Naive thymus-derived CD8-positive, alpha-beta T cell (primary cell): ENCODE data around the gene FADS2. TPM values are rescaled to one million over a fixed set of nuclear protein-coding genes. Genes with fewer than 3 reads are reported as not detected.

Experiments
- ATAC-seq, 2 donors: fragments of 150-1000 bp; cut with Tn5 transposase in 1 of 2; sonication (Bioruptor Pico), chemical (Tn5 transposase) in 1 of 2; 1 replicate in 1 of 2; 2 replicates in 1 of 2; pipeline ENCODE4 v1.10.0; 2021; ENCODE audit warnings: mild to moderate bottlenecking in 2 of 2, moderate library complexity in 2 of 2
- POLR2A ChIA-PET: fragments of 350-600 bp; sonication (Branson Sonifier 250); formaldehyde crosslinking; loops from one replicate; lab custom pipeline; 2021; ENCODE audit warnings: antibody characterized with exemption; lab: Charles Lee
- DNase-seq, 10 donors: peaks; one replicate each; pipeline versions ENCODE4 v3.0.0 to v3.0.0-alpha.2; 2020 to 2022
- H3K27ac Mint-ChIP-seq, 10 donors: one replicate each; pipeline ENCODE4 v1.8.0; 2020 to 2022; ENCODE audit warnings: mild to moderate bottlenecking in 10 of 10, mixed read lengths in 10 of 10, moderate library complexity in 4 of 10, inconsistent platforms in 1 of 10
- H3K27me3 Mint-ChIP-seq, 5 donors: one replicate each; pipeline ENCODE4 v1.8.0; 2021 to 2022; ENCODE audit warnings: mixed read lengths in 5 of 5
- H3K36me3 Mint-ChIP-seq, 3 donors: one replicate each; pipeline ENCODE4 v1.8.0; 2020 to 2022; ENCODE audit warnings: mixed read lengths in 3 of 3, mild to moderate bottlenecking in 2 of 3, inconsistent platforms in 1 of 3
- H3K4me1 Mint-ChIP-seq, 4 donors: one replicate each; pipeline ENCODE4 v1.8.0; 2021 to 2022; ENCODE audit warnings: mixed read lengths in 4 of 4
- H3K4me3 Mint-ChIP-seq, 10 donors: one replicate each; pipeline ENCODE4 v1.8.0; 2020 to 2022; ENCODE audit warnings: mild to moderate bottlenecking in 10 of 10, mixed read lengths in 10 of 10, moderate library complexity in 6 of 10, inconsistent platforms in 1 of 10
- H3K9me3 Mint-ChIP-seq, 9 donors: one replicate each; pipeline ENCODE4 v1.8.0; 2020 to 2022; ENCODE audit warnings: mixed read lengths in 9 of 9, mild to moderate bottlenecking in 3 of 9, inconsistent platforms in 1 of 9, moderate library complexity in 1 of 9
- polyA plus RNA-seq, 3 donors: library from polyadenylated mRNA; unstranded; fragments of 300-500 nt; fragmentation: Illumina TruSeq; gene quantifications; one replicate each; pipeline ENCODE4 v1.2.3, GENCODE V29; 2021
- total RNA-seq, 8 experiments: library from RNA in 2 of 8; stranded (reverse) in 2 of 8; gene quantifications; one replicate each; pipeline ENCODE4 v1.2.3 and lab custom pipeline; 2021 to 2026

Gene FADS2
- total and polyA plus RNA-seq, 5 experiments from 2014 or later, result 0.06 to 9.6 (median 4.2) TPM; not detected in 2

DNA sequence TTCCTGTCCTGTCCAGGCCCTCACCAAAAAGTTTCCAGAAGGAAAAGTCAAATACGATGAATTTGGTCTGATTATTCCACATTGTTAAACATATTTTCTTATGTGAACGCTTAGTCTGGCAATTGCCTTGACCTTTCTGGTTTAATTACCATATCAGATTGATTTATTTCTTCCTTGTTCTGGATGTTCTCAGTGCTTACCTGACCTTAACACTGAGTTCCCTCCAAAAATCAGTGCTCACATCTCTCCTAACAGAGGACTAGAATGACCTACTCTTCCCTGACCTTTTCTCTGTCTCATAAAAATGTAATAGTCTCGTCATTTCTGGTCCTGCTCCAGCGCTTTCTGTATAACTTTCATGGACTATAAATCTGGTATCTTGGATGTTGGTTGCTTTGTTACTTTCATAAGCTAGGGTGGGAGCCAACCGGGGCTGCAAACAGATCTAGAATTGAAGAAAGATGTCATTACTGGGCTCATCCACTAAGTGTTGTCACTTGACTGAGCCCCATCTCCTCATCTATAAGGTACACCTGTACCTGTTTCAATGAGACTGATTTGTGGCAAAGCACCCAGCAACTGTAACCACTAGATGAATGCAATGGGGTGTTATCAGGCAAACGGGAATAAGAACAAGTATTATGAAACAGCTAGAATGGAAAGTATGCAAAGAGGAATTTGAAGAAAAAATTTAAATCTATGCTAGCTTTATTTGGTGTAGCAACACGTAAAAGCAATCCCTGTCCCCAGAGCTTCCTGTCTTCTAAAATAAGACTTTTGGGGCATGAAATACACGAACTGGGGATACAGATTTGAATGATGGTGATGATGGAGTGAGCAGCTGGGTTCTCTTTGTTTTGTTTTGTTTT, 2.4 kb downstream of the FADS2 start:
- peaks cover 0 to 2% (median 0%) of the 10 kb centered on the region in 9 donors for H3K9me3 Mint-ChIP-seq
- peaks cover 0 to 3% (median 0%) of the 10 kb centered on the region in 3 donors for H3K36me3 Mint-ChIP-seq
- peaks cover 11 to 59% (median 19%) of the 10 kb centered on the region in 5 donors for H3K27me3 Mint-ChIP-seq
- peaks cover 23 to 76% (median 42%) of the 10 kb centered on the region in 4 donors for H3K4me1 Mint-ChIP-seq
- no peak for DNase-seq
- POLR2A ChIA-PET, result no interaction called here
- peak overlapping the region in 1 of 10 donors; percentile 52 for H3K27ac Mint-ChIP-seq
- no peak for ATAC-seq
- H3K4me3 Mint-ChIP-seq, result peak overlapping the region in 8 of 10 donors; percentile 4 to 88 (median 18)

DNA sequence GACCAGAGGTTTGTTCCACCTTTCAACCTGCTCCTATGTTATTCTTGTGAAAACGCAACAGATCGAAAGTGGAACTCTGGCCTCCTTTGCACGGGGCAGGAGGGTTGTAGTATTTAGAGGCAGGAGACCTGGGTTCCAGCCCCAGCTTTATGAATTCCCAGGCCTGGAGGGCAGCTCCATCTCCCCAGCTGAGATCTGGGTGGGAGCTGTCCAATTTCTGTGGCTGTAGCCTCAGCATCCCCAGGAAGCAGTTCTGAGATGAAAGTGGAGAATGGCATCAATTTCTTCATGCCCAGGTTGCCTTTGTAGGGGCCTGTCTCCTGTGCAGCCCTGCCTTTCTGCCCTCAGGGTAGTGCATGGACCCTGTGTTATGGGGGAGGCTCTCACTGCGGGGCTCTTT, 4.1 kb downstream of the FADS2 start:
- peaks cover 0 to 3% (median 0%) of the 10 kb centered on the region in 3 donors for H3K36me3 Mint-ChIP-seq
- H3K4me3 Mint-ChIP-seq, result no peak overlapping the region
- POLR2A ChIA-PET, result no interaction called here

DNA sequence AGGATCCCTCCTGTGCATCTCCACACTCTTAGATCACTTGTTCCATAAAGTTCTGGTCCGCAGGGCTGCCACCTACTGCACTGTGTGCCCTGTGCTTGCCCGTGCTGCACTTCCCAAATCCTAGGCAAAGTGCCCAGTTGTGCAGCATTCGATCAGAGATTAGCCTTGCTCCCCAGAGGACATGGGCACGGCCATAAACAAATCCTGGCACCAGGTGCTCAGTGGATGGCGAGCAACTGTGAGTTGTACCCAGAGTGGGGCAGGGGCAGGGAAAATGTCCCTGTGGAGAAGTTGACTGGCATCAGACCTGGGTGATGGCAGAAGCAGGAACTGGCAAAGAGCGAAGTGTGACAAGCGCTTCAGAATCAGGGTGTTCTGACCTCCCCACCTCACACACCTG, 4.7 kb downstream of the FADS2 start:
- Mint-ChIP-seq H3K4me3 (peak overlapping the region in 1 of 10 donors; percentile 37), H3K27ac (peak overlapping the region in 3 of 10 donors; percentile 52 to 91 (median 77)), H3K4me1 (peaks cover 24 to 70% (median 43%) of the 10 kb centered on the region in 4 donors), H3K36me3 (peaks cover 0 to 3% (median 0%) of the 10 kb centered on the region in 3 donors), H3K27me3 (peaks cover 11 to 43% (median 17%) of the 10 kb centered on the region in 5 donors), H3K9me3 (peaks cover 0 to 2% (median 0%) of the 10 kb centered on the region in 9 donors)
- no peak for DNase-seq
- ATAC-seq, result no peak
- POLR2A ChIA-PET, result no interaction called here

More for the DNA sequence above, 4.1 kb downstream of the FADS2 start:
- Mint-ChIP-seq H3K9me3 (peaks cover 0 to 2% (median 0%) of the 10 kb centered on the region in 9 donors), H3K27me3 (peaks cover 11 to 45% (median 17%) of the 10 kb centered on the region in 5 donors), H3K4me1 (peaks cover 24 to 76% (median 44%) of the 10 kb centered on the region in 4 donors), H3K27ac (peak overlapping the region in 2 of 10 donors; percentile 49 to 73)
- DNase-seq, result no peak
- no peak for ATAC-seq

DNA sequence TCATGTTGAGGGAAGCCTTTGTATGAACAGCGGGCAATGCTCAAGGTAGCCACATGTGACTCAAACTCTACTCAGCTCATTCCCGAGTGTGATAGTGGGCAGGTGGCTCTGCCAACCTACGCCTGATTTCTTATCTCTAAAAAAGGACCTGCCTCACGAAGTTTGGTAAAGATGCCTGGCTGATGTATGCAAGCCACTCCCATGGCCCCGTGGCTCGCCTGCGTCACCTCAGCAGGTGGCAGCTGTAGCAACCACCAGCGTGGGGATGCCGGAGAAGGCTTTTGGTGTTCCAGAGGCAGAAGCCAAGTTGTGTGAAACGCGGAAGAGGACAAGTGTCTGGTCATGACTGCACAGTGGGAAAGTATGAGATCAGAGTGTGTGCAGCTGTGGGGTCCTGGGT, 5.4 kb downstream of the FADS2 start:
- Mint-ChIP-seq H3K36me3 (peaks cover 0 to 3% (median 0%) of the 10 kb centered on the region in 3 donors), H3K4me1 (peaks cover 24 to 63% (median 38%) of the 10 kb centered on the region in 4 donors), H3K27ac (peak overlapping the region in 6 of 10 donors; percentile 22 to 91 (median 86)), H3K9me3 (peaks cover 0 to 2% (median 0%) of the 10 kb centered on the region in 9 donors), H3K27me3 (peaks cover 11 to 42% (median 16%) of the 10 kb centered on the region in 5 donors), H3K4me3 (peak overlapping the region in 4 of 10 donors; percentile 48 to 84 (median 75))
- POLR2A ChIA-PET, result interaction anchor here (0.9 kb wide), 1 partner anchor 19 kb away, joined by 3 read pairs; no protein-coding TSS in a partner anchor
- peak in 1 of 2 donors; percentile 17 for ATAC-seq
- peak in 2 of 10 donors; percentile 45 to 49 for DNase-seq

DNA sequence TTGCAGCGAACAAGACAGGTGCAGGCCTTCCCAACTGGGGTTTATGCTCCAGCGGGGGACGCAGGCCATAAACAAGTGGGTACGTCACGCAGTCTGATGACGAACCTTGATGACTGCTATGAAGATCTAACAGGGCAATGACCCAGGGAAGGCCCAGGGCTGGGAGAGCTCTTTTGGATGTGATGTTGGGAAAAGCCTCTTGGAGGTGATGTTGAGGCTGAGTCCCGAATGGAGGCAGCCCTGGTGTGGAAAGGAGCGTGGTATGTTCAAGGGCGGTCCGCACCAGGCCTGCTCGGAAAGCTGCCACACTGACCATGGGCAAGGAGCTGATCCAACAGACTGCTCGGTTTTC, 5.8 kb downstream of the FADS2 start:
- Mint-ChIP-seq H3K36me3 (peaks cover 0 to 3% (median 0%) of the 10 kb centered on the region in 3 donors), H3K4me1 (peaks cover 22 to 59% (median 36%) of the 10 kb centered on the region in 4 donors), H3K27me3 (peaks cover 11 to 40% (median 16%) of the 10 kb centered on the region in 5 donors), H3K27ac (peak overlapping the region in 9 of 10 donors; percentile 53 to 91 (median 84)), H3K9me3 (peaks cover 0 to 2% (median 0%) of the 10 kb centered on the region in 9 donors), H3K4me3 (peak overlapping the region in 8 of 10 donors; percentile 22 to 84 (median 59))
- POLR2A ChIA-PET, result interaction anchor here (0.9 kb wide), 1 partner anchor 19 kb away, joined by 3 read pairs; no protein-coding TSS in a partner anchor
- ATAC-seq, result no peak
- no peak for DNase-seq

DNA sequence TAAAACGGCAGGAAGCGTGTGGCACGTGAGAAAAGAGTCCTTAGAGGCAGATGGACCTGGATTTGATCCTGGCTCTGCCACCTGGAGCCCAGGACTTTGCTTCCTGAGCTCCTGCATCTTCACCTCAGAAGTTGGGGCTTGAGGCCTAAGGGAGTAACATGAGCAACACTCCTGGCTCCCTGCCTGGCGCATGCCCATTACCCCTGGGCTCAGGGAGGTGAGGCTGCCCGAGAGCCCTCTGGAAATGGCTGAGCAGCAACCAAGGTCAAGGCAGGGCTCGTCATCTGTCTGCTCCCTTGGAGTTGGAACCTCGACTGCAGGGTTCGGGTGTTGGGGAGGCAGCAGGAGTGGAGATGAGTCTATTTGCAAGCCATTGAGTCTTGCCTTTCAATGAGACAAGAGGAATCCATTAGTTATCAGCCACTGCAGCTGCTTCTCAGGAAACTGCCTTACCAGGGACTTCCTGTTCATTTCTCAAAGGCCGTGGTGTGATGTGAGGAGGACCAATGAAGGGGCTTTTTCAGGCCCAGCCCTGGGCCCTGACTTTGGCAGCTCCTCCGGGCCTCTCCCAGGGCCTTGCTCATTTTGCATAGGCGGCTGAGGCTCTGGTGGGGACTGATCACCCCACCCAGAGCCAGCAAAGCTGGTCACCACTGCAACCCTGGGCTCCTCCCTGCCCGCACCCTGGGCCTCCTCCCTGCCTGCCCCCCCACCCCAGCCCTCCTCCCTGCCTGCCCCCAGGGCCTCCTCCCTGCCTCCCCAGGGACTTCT, 6.4 kb downstream of the FADS2 start:
- peaks cover 0 to 2% (median 0%) of the 10 kb centered on the region in 9 donors for H3K9me3 Mint-ChIP-seq
- peaks cover 17 to 55% (median 31%) of the 10 kb centered on the region in 4 donors for H3K4me1 Mint-ChIP-seq
- H3K36me3 Mint-ChIP-seq, result peaks cover 0 to 3% (median 2%) of the 10 kb centered on the region in 3 donors
- H3K4me3 Mint-ChIP-seq, result peak overlapping the region in 8 of 10 donors; percentile 22 to 84 (median 59)
- POLR2A ChIA-PET, result interaction anchor here (0.9 kb wide), 1 partner anchor 20 kb away, joined by 3 read pairs; no protein-coding TSS in a partner anchor
- peak; percentile 95 to 97 for ATAC-seq
- H3K27ac Mint-ChIP-seq, result peak overlapping the region in 7 of 10 donors; percentile 71 to 91 (median 87)
- peak in 7 of 10 donors; percentile 24 to 65 (median 38) for DNase-seq
- peaks cover 11 to 36% (median 16%) of the 10 kb centered on the region in 5 donors for H3K27me3 Mint-ChIP-seq

DNA sequence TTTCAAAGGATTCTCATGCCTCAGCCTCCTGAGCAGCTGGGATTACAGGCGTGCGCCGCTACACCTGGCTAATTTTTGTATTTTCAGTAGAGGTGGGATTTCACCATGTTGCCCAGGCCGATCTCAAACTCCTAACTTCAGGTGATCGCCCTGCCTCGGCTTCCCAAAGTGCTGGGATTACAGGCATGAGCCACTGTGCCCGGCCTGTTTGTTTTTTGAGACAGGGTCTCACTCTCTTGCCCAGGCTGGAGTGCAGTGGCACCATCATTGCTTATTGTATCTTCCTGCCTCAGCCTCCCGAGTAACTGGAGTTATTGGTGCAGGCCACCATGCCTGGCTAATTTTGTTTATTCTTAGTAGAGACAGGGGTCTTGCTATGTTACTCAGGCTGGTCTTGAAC, 8.1 kb downstream of the FADS2 start:
- peaks cover 0 to 20% (median 5%) of the 10 kb centered on the region in 5 donors for H3K27me3 Mint-ChIP-seq
- H3K36me3 Mint-ChIP-seq, result peaks cover 0 to 3% (median 2%) of the 10 kb centered on the region in 3 donors
- peak overlapping the region in 1 of 10 donors; percentile 5 for H3K4me3 Mint-ChIP-seq
- ATAC-seq, result no peak
- DNase-seq, result no peak
- peaks cover 0 to 2% (median 0%) of the 10 kb centered on the region in 9 donors for H3K9me3 Mint-ChIP-seq
- peaks cover 15 to 41% (median 27%) of the 10 kb centered on the region in 4 donors for H3K4me1 Mint-ChIP-seq
- POLR2A ChIA-PET, result no interaction called here
- H3K27ac Mint-ChIP-seq, result peak overlapping the region in 2 of 10 donors; percentile 66 to 72

DNA sequence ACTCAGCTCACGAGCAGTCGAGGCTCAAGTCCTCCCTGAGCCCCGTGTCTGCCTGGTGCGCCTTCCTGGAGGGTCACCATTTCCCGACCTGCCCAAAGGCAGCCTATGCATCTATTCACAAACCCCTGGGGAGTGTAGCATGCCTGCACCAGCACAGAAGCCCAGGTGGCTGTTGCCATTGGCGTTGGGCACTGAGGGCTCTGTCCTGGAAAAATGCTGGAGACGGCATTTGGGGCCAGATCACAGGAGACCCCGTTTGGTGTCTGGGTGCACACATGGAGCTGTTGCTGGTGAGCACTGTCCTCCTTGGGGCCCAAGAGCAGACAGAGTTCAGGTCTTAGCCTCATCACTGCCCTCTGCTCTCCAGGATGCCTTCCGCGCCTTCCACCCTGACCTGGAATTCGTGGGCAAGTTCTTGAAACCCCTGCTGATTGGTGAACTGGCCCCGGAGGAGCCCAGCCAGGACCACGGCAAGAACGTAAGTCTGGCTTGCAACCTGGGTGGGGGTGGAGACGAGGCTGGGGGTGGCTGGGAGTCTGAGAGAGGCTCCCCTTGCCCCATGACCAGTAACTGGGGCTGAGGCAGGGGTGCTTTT, 9.4 kb downstream of the FADS2 start:
- Mint-ChIP-seq H3K9me3 (peaks cover 0 to 2% (median 0%) of the 10 kb centered on the region in 9 donors), H3K4me3 (no peak overlapping the region), H3K27me3 (peaks cover 0 to 10% (median 0%) of the 10 kb centered on the region in 5 donors), H3K27ac (no peak overlapping the region), H3K4me1 (peaks cover 13 to 32% (median 30%) of the 10 kb centered on the region in 4 donors), H3K36me3 (peaks cover 1 to 5% (median 2%) of the 10 kb centered on the region in 3 donors)
- ATAC-seq (no peak), DNase-seq (no peak)
- POLR2A ChIA-PET, result interaction anchor here (0.5 kb wide), 1 partner anchor 45 kb away, joined by 5 read pairs; no protein-coding TSS in a partner anchor

DNA sequence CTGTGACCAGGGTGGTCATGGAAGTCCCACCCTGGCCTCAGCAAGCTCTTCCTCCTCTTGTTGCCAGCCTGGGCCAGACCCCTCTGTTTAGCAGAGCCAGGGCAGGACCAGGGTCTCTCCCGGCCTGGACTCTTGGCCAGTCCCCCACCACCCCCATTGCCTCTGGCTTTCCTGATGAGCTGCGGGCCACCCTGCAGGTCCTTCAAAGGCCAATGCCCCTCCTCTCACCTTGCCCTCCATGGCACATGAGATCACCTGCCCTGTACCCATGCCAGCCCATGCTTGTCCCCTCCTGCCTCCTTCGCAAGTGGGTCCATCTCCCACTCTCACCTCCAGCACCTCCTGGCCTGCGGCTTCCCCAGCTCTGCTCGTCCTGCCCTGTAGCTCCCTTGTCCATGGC, 10.4 kb downstream of the FADS2 start:
- Mint-ChIP-seq H3K4me1 (peaks cover 9 to 28% (median 24%) of the 10 kb centered on the region in 4 donors), H3K27ac (no peak overlapping the region)

DNA sequence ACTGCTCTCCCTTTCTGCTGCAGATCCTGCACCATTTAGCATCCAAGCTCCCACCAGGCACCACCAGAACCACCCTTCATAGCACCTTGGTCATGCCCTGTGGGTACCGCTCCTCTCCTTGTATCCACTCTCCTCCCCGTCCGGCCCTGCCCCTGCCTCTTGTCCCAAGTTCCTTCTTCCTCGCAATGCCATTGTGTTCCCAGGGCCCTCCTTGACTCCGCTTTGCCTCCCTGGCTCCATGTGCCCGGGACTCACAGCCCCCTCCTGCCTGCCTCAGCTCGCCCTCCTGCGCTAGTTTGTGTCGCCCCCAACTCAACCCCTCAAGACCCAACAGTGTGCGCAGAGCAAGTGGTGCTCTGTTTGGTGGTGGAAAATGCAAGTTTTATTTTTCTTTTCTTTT, 10.8 kb downstream of the FADS2 start:
- ATAC-seq (no peak), DNase-seq (no peak)
- H3K4me3 Mint-ChIP-seq, result no peak overlapping the region
- H3K27ac Mint-ChIP-seq, result no peak overlapping the region
- peaks cover 5 to 23% (median 20%) of the 10 kb centered on the region in 4 donors for H3K4me1 Mint-ChIP-seq
- H3K36me3 Mint-ChIP-seq, result peaks cover under 1 to 5% (median 2%) of the 10 kb centered on the region in 3 donors
- H3K27me3 Mint-ChIP-seq, result peaks cover 0 to 2% (median 0%) of the 10 kb centered on the region in 5 donors
- POLR2A ChIA-PET, result no interaction called here
- H3K9me3 Mint-ChIP-seq, result no peaks in the 10 kb centered on the region

More for the DNA sequence above, 10.4 kb downstream of the FADS2 start:
- no peak overlapping the region for H3K4me3 Mint-ChIP-seq
- ATAC-seq, result no peak
- H3K36me3 Mint-ChIP-seq, result peaks cover 1 to 5% (median 2%) of the 10 kb centered on the region in 3 donors
- POLR2A ChIA-PET, result no interaction called here
- DNase-seq, result no peak
- H3K27me3 Mint-ChIP-seq, result peaks cover 0 to 5% (median 0%) of the 10 kb centered on the region in 5 donors
- no peaks in the 10 kb centered on the region for H3K9me3 Mint-ChIP-seq

DNA sequence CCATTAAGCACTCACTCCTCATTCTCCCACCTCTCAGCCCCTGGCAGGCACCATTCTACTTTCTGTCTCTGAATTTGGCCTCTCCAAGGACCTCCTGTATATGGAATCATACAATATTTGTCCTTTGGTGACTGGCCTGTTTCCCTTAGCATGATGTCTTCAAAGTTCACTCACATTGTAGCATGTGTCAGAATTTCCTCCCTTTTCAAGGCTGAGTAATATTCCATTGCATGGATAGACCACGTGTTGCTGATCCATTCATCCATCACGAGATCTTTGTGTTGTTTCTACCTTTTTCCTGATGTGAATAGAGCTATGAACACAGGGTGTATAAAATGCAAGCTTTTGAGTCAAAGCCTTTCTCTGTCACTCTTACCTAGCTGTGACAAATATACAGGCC, 11.6 kb downstream of the FADS2 start:
- no peak for ATAC-seq
- DNase-seq, result no peak
- Mint-ChIP-seq H3K27me3 (no peaks in the 10 kb centered on the region), H3K27ac (no peak overlapping the region), H3K36me3 (peaks cover 0 to 5% (median 2%) of the 10 kb centered on the region in 3 donors), H3K4me1 (peaks cover 4 to 15% (median 12%) of the 10 kb centered on the region in 4 donors), H3K4me3 (no peak overlapping the region), H3K9me3 (no peaks in the 10 kb centered on the region)
- POLR2A ChIA-PET, result no interaction called here
